SU-DHL-6 (cell line): ENCODE measurements around the gene SHROOM4.

ENCODE experiments used
- H2AFZ ChIP-seq: fragments of 200-600 bp; sonication (generic); 2 replicates; pipeline ENCODE4 v1.6.1; 2014; ENCODE audit warnings: low read depth, mild to moderate bottlenecking, moderate library complexity, mixed read lengths, antibody characterized with exemption, low read length; ENCODE audit not compliant: severe bottlenecking
- H3F3A ChIP-seq: fragments of 200-600 bp; shearing (Covaris generic); 2 replicates; pipeline ENCODE4 v1.6.0; 2016; ENCODE audit warnings: antibody characterized with exemption, mild to moderate bottlenecking; ENCODE audit not compliant: insufficient read depth
- H3K27ac ChIP-seq: fragments of 200-600 bp; sonication (generic); 2 replicates; pipeline ENCODE4 v1.5.1; 2016; ENCODE audit warnings: low read depth, mild to moderate bottlenecking, low read length, moderate library complexity, mixed read lengths
- H3K27me3 ChIP-seq: fragments of 200-600 bp; sonication (generic), shearing (Covaris generic); 2 replicates; pipeline ENCODE4 v1.6.0; 2014; ENCODE audit warnings: mild to moderate bottlenecking, low read length
- H3K36me3 ChIP-seq: fragments of 200-600 bp; sonication (generic); 2 replicates; pipeline ENCODE4 v1.6.1; 2014; ENCODE audit warnings: mild to moderate bottlenecking, low read length, mixed read lengths
- H3K4me2 ChIP-seq: fragments of 300-600, 200-600 bp; shearing (Covaris generic), sonication (generic); 2 replicates; pipeline ENCODE4 v1.6.0; 2014; ENCODE audit warnings: low read length, low read depth, mild to moderate bottlenecking; ENCODE audit not compliant: poor library complexity, severe bottlenecking
- H3K4me3 ChIP-seq: fragments of 200-600 bp; sonication (generic); 2 replicates; pipeline ENCODE4 v1.5.1; 2014; ENCODE audit warnings: antibody characterized with exemption, low read length, mild to moderate bottlenecking, mixed read lengths; ENCODE audit not compliant: insufficient read depth, poor library complexity, severe bottlenecking
- H3K79me2 ChIP-seq: fragments of 200-600 bp; sonication (generic); 2 replicates; pipeline ENCODE4 v1.6.1; 2014; ENCODE audit warnings: mild to moderate bottlenecking, low read length, moderate library complexity; ENCODE audit not compliant: insufficient read depth
- H3K9ac ChIP-seq: fragments of 200-600 bp; sonication (generic); 2 replicates; pipeline ENCODE4 v1.7.0; 2014; ENCODE audit warnings: mild to moderate bottlenecking, low read length
- H3K9me2 ChIP-seq: fragments of 200-600 bp; sonication (generic); replicated peaks from 2 replicates; pipeline ENCODE4 v1.6.1; 2014; ENCODE audit warnings: low read length; ENCODE audit not compliant: insufficient read depth
- H3K9me3 ChIP-seq: fragments of 200-600 bp; sonication (generic); 2 replicates; pipeline ENCODE4 v1.6.1; 2014; ENCODE audit warnings: low read length, mixed read lengths; ENCODE audit not compliant: insufficient read depth
- H4K20me1 ChIP-seq: fragments of 200-600 bp; sonication (generic); 2 replicates; pipeline ENCODE4 v1.6.1; 2014; ENCODE audit warnings: low read depth, mild to moderate bottlenecking, antibody characterized with exemption, low read length, moderate library complexity, mixed read lengths
- CTCF ChIP-seq: fragments of 200-600 bp; sonication (generic); IDR thresholded peaks from one replicate; pipeline ENCODE4 v1.5.1; 2017; ENCODE audit warnings: antibody characterized with exemption, mild to moderate bottlenecking, low read length, moderate library complexity; ENCODE audit not compliant: insufficient read depth, poor library complexity, severe bottlenecking
- EZH2phosphoT487 ChIP-seq: fragments of 200-600 bp; sonication (generic), shearing (Covaris generic); conservative IDR thresholded peaks from 2 replicates; pipeline ENCODE4 v1.6.1; 2018; ENCODE audit warnings: mild to moderate bottlenecking, antibody characterized with exemption, low read length, moderate library complexity, mixed read lengths

Gene SHROOM4

GRCh38 chrX:50579955-50580354, 234.0 kb downstream of the SHROOM4 start:
- no peaks in the 10 kb centered on the region for H3K9me2 ChIP-seq
- no peaks in the 10 kb centered on the region for H3K79me2 ChIP-seq
- H3F3A ChIP-seq: no peaks in the 10 kb centered on the region
- no peaks in the 10 kb centered on the region for H3K36me3 ChIP-seq
- H3K4me2 ChIP-seq: no peak overlapping the region
- H2AFZ ChIP-seq: no peak overlapping the region
- H3K27me3 ChIP-seq: no peaks in the 10 kb centered on the region
- no peaks in the 10 kb centered on the region for H4K20me1 ChIP-seq
- H3K27ac ChIP-seq: no peak overlapping the region
- TF ChIP-seq EZH2phosphoT487 (no peak), CTCF (peak; percentile 28)
- no peak overlapping the region for H3K9ac ChIP-seq
- H3K4me3 ChIP-seq: no peak overlapping the region
- H3K9me3 ChIP-seq: no peaks in the 10 kb centered on the region

GRCh38 chrX:50577326-50577725, 236.7 kb downstream of the SHROOM4 start:
- no peaks in the 10 kb centered on the region for H3K9me2 ChIP-seq

GRCh38 chrX:50567636-50568035, 246.4 kb downstream of the SHROOM4 start:
- Histone ChIP-seq H2AFZ (no peak overlapping the region), H3K4me2 (no peak overlapping the region), H4K20me1 (no peaks in the 10 kb centered on the region), H3K36me3 (no peaks in the 10 kb centered on the region), H3K9me2 (no peaks in the 10 kb centered on the region), H3K79me2 (no peaks in the 10 kb centered on the region), H3K27me3 (no peaks in the 10 kb centered on the region), H3K4me3 (no peak overlapping the region), H3F3A (no peaks in the 10 kb centered on the region), H3K9ac (no peak overlapping the region), H3K9me3 (no peaks in the 10 kb centered on the region), H3K27ac (no peak overlapping the region)
- TF ChIP-seq EZH2phosphoT487 (no peak), CTCF (no peak)

More at GRCh38 chrX:50577326-50577725, 236.7 kb downstream of the SHROOM4 start:
- no peak overlapping the region for H3K4me2 ChIP-seq
- TF ChIP-seq CTCF (no peak), EZH2phosphoT487 (no peak)
- H3K27ac ChIP-seq: no peak overlapping the region
- no peaks in the 10 kb centered on the region for H4K20me1 ChIP-seq
- no peaks in the 10 kb centered on the region for H3K9me3 ChIP-seq
- H3F3A ChIP-seq: no peaks in the 10 kb centered on the region
- H2AFZ ChIP-seq: no peak overlapping the region
- no peak overlapping the region for H3K9ac ChIP-seq
- no peak overlapping the region for H3K4me3 ChIP-seq
- no peaks in the 10 kb centered on the region for H3K36me3 ChIP-seq
- no peaks in the 10 kb centered on the region for H3K27me3 ChIP-seq
- no peaks in the 10 kb centered on the region for H3K79me2 ChIP-seq

- Histone ChIP-seq H3K9ac (no peak overlapping the region), H4K20me1 (no peaks in the 10 kb centered on the region), H3F3A (no peaks in the 10 kb centered on the region), H3K79me2 (no peaks in the 10 kb centered on the region), H3K9me3 (no peaks in the 10 kb centered on the region), H3K9me2 (no peaks in the 10 kb centered on the region), H3K4me3 (no peak overlapping the region), H3K36me3 (no peaks in the 10 kb centered on the region), H3K4me2 (no peak overlapping the region), H3K27ac (no peak overlapping the region), H2AFZ (no peak overlapping the region), H3K27me3 (no peaks in the 10 kb centered on the region)
- TF ChIP-seq CTCF (no peak), EZH2phosphoT487 (no peak)
Measured at GRCh38 chrX:50565718-50566117, 248.3 kb downstream of the SHROOM4 start.
